ENCODE data around the gene DCLK2.
"Not testable (repeated sequence)": the region's sequence is repeated elsewhere in the genome, so short reads cannot be mapped to it uniquely, and the experiment has no call there.

Gene DCLK2

GRCh38 chr4:150158041-150158440 lies 79.8 kb downstream of the DCLK2 start:
- no peak for DNase-seq

GRCh38 chr4:150160473-150160872 lies 82.2 kb downstream of the DCLK2 start:
- no peak for DNase-seq

GRCh38 chr4:150161109-150161508 lies 82.9 kb downstream of the DCLK2 start:
- DNase-seq = no peak

- not testable (repeated sequence) for DNase-seq
Observed at GRCh38 chr4:150162020-150162419, 83.8 kb downstream of the DCLK2 start.

GRCh38 chr4:150164055-150164454 lies 85.8 kb downstream of the DCLK2 start:
- no peak for DNase-seq

GRCh38 chr4:150164956-150165629 lies 86.8 kb downstream of the DCLK2 start:
- DNase-seq = no peak

GRCh38 chr4:150167054-150167453 lies 88.8 kb downstream of the DCLK2 start:
- DNase-seq = no peak

- DNase-seq = no peak
Observed at GRCh38 chr4:150173432-150173861, 95.2 kb downstream of the DCLK2 start.

- no peak for DNase-seq
Observed at GRCh38 chr4:150173982-150174398, 95.7 kb downstream of the DCLK2 start.

- DNase-seq = no peak
Observed at GRCh38 chr4:150176547-150176946, 98.3 kb downstream of the DCLK2 start.

GRCh38 chr4:150178161-150178560 lies 99.9 kb downstream of the DCLK2 start:
- DNase-seq = no peak

GRCh38 chr4:150181536-150181935 lies 103.3 kb downstream of the DCLK2 start:
- DNase-seq = no peak

GRCh38 chr4:150182794-150183193 lies 104.5 kb downstream of the DCLK2 start:
- DNase-seq = no peak

- not testable (repeated sequence) for DNase-seq
Observed at GRCh38 chr4:150185033-150185432, 106.8 kb downstream of the DCLK2 start.

- DNase-seq = no peak
Observed at GRCh38 chr4:150192986-150193385, 114.7 kb downstream of the DCLK2 start.

- not testable (repeated sequence) for DNase-seq
Observed at GRCh38 chr4:150197256-150197655, 119.0 kb downstream of the DCLK2 start.

- DNase-seq = no peak
Observed at GRCh38 chr4:150199056-150199455, 120.8 kb downstream of the DCLK2 start.

- DNase-seq = no peak
Observed at GRCh38 chr4:150205016-150205415, 126.8 kb downstream of the DCLK2 start.

- no peak for DNase-seq
Observed at GRCh38 chr4:150206265-150206664, 128.0 kb downstream of the DCLK2 start.

GRCh38 chr4:150206954-150207353 lies 128.7 kb downstream of the DCLK2 start:
- DNase-seq = no peak

- DNase-seq = no peak
Observed at GRCh38 chr4:150207871-150208270, 129.6 kb downstream of the DCLK2 start.

- no peak for DNase-seq
Observed at GRCh38 chr4:150209140-150209829, 131.0 kb downstream of the DCLK2 start.

- no peak for DNase-seq
Observed at GRCh38 chr4:150211016-150211415, 132.8 kb downstream of the DCLK2 start.

GRCh38 chr4:150211799-150212445 lies 133.7 kb downstream of the DCLK2 start:
- DNase-seq = no peak
